SU-DHL-6 (cell line): ENCODE results near the gene RBM20.
"Not testable (repeated sequence)": the region's sequence is repeated elsewhere in the genome, so short reads cannot be mapped to it uniquely, and the experiment has no call there.

Experiments
- CTCF ChIP-seq: fragments of 200-600 bp; sonication (generic); IDR thresholded peaks from one replicate; pipeline ENCODE4 v1.5.1; 2017; ENCODE audit warnings: antibody characterized with exemption, mild to moderate bottlenecking, low read length, moderate library complexity; ENCODE audit not compliant: insufficient read depth, poor library complexity, severe bottlenecking
- EZH2phosphoT487 ChIP-seq: fragments of 200-600 bp; sonication (generic), shearing (Covaris generic); conservative IDR thresholded peaks from 2 replicates; pipeline ENCODE4 v1.6.1; 2018; ENCODE audit warnings: mild to moderate bottlenecking, antibody characterized with exemption, low read length, moderate library complexity, mixed read lengths

DNA sequence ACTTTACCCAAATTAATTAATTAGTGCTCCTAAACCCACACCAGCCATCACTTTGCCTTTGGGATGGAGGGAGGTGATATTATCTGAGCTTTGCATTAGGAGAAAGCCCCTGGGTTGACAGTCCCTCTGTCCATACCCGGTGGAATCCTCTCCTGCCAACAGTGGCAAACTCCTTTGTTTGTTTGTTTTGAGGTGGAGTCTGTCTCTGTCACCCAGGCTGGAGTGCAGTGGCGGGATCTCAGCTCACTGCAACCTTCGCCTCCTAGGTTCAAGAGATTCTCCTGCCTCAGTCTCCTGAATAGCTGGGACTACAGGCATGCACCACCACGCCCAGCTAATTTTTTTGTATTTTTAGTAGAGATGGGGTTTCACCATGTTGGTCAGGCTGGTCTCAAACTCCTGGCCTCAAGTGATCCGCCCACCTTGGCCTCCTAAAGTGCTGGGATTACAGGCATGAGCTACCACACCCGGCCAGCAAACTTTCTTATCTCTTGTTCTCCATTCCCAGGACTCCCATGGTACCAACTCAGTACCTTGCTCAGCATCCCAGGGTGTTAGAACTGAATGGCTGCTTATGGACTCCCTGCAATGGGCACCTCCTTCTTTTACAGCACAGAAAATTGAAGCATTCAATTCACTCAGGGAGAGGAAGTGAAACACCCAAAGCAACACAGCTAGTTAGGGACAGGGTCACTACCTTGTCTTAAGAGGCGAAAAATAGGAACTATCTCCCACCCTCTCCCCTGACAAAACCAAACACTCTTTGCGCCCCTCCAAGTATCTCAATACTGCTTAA, 223.1 kb downstream of the RBM20 start:
- not testable (repeated sequence) for TF ChIP-seq CTCF, EZH2phosphoT487
